WERI-Rb-1 (cell line): ENCODE data around the gene ANO1.

Source experiments
- DNase-seq: peaks from one replicate; pipeline ENCODE4 v3.0.0-alpha.2; 2020
- H3K27ac ChIP-seq: fragments of 250-450 bp; sonication (Bioruptor Pico); 2 replicates; pipeline ENCODE4 v1.5.1; 2020; ENCODE audit warnings: mild to moderate bottlenecking, moderate library complexity
- H3K27me3 ChIP-seq: fragments of 250-450 bp; sonication (Bioruptor Pico); 2 replicates; pipeline ENCODE4 v1.5.1; 2021; ENCODE audit warnings: mild to moderate bottlenecking, low read depth, moderate library complexity; ENCODE audit not compliant: insufficient read depth, severe bottlenecking
- H3K36me3 ChIP-seq: fragments of 250-450 bp; sonication (Bioruptor Pico); 2 replicates; pipeline ENCODE4 v1.5.1; 2020; ENCODE audit warnings: mild to moderate bottlenecking, moderate library complexity
- H3K4me3 ChIP-seq: 2 replicates; pipeline ENCODE4 v1.5.1; 2011; ENCODE audit warnings: low read depth, mild to moderate bottlenecking, control low read depth, low read length
- H3K9me3 ChIP-seq: fragments of 250-450 bp; sonication (Bioruptor Pico); 2 replicates; pipeline ENCODE4 v1.5.1; 2021; ENCODE audit warnings: mild to moderate bottlenecking, moderate library complexity; ENCODE audit not compliant: severe bottlenecking
- TF ChIP-seq, protein P1 (sequence below): IDR thresholded peaks from 2 replicates; pipeline ENCODE4 v1.5.1; 2011; ENCODE audit warnings: low read depth, mild to moderate bottlenecking, control low read depth, inconsistent platforms, low read length

Gene ANO1

DNA sequence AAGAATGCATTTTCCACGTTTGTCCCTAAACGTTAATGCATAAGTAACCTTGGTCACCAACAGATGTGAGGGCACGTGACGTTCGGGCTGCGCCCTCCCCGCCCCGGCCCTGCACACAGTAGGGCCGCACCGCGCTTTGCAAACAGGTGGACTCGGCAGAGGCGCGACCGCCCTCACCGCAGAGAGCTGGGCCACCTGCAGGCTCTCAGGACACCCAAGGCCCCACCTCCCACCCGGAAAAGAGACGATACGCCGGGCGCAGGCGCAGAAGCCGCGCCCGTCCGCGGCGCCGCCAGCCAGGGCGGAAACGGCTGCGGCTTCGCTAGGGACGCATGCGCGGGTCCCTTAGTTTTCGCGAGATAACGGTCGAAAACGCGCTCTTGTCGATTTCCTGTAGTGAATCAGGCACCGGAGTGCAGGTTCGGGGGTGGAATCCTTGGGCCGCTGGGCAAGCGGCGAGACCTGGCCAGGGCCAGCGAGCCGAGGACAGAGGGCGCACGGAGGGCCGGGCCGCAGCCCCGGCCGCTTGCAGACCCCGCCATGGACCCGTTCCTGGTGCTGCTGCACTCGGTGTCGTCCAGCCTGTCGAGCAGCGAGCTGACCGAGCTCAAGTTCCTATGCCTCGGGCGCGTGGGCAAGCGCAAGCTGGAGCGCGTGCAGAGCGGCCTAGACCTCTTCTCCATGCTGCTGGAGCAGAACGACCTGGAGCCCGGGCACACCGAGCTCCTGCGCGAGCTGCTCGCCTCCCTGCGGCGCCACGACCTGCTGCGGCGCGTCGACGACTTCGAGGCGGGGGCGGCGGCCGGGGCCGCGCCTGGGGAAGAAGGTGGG, 125.0 kb downstream of the ANO1 start, which contains the start of gene FADD:
Gene FADD (plus strand): TSS at position 377 of the 831 bp plus-strand sequence. CDS start 164 bp downstream, at position 541.
- DNase-seq: peak; percentile 90
- Histone ChIP-seq H3K4me3 (peak within 1 kb of the TSS; percentile 87), H3K27me3 (no peaks in the 10 kb centered on the region), H3K9me3 (no peaks in the 10 kb centered on the region), H3K27ac (peak within 1 kb of the TSS; percentile 84), H3K36me3 (peaks cover 13% of the 10 kb centered on the region)
- TF ChIP-seq, protein P1, sequence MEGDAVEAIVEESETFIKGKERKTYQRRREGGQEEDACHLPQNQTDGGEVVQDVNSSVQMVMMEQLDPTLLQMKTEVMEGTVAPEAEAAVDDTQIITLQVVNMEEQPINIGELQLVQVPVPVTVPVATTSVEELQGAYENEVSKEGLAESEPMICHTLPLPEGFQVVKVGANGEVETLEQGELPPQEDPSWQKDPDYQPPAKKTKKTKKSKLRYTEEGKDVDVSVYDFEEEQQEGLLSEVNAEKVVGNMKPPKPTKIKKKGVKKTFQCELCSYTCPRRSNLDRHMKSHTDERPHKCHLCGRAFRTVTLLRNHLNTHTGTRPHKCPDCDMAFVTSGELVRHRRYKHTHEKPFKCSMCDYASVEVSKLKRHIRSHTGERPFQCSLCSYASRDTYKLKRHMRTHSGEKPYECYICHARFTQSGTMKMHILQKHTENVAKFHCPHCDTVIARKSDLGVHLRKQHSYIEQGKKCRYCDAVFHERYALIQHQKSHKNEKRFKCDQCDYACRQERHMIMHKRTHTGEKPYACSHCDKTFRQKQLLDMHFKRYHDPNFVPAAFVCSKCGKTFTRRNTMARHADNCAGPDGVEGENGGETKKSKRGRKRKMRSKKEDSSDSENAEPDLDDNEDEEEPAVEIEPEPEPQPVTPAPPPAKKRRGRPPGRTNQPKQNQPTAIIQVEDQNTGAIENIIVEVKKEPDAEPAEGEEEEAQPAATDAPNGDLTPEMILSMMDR: no peak

DNA sequence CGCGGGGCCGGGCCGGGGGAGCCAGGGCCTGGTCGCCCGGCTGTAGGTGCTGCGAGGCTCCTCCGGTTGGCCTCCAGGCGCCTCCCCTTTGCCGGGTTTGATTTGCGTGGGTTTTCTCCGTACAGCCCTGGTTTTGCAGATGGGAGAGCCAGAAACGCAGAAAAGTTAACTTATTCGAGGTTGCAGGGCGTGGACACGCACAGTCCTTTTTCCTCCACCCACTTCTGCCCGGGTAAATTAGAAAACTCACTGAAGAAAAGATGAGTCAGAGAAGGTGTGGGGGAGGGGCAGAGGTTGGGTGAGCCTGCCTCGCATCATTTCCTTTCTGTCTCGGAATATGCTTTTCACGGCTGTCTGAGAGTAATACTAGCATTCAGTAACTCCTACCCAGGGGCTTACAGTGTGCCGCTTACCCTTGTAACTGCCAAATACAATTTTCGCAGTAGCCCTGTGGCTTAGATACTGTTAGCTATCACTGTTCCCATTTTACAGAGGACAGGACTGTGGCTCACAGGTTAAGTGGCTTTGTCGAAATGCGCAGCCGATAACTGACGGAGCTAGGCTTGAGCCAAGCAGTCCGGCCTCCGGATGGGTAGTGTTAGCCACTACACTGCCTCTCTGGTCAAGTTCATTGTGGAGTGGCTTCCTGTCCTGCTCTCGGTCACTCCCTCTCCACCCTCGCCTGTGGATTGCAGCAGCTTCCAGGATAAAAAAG, 125.8 kb downstream of the ANO1 start:
- peak overlapping the region; percentile 84 for H3K27ac ChIP-seq

DNA sequence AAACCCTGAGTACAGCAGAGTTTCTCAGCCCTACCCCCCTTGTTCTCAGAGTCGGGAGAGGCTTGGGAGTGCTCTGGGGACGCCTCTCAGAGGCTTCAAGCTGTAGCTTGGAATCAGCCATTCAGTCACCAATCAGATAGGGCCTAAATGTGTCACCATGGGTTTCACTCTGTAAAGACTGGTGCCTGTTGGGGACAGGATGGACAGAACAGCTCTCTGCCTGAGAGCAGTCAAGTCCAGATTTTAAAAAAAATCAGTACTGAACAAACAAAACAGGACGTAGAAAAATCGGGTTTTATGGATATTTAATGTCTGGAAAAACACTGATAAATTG, 126.3 kb downstream of the ANO1 start:
- TF ChIP-seq, protein P1: no peak
- H3K36me3 ChIP-seq: peaks cover 13% of the 10 kb centered on the region
- H3K4me3 ChIP-seq: no peak overlapping the region
- no peaks in the 10 kb centered on the region for H3K27me3 ChIP-seq
- no peak for DNase-seq
- peak overlapping the region; percentile 84; the same call in 1 of the 2 replicates for H3K27ac ChIP-seq
- H3K9me3 ChIP-seq: no peaks in the 10 kb centered on the region

More for the DNA sequence above, 125.8 kb downstream of the ANO1 start:
- Histone ChIP-seq H3K36me3 (peaks cover 13% of the 10 kb centered on the region), H3K4me3 (peak overlapping the region; percentile 87), H3K9me3 (no peaks in the 10 kb centered on the region), H3K27me3 (no peaks in the 10 kb centered on the region)
- TF ChIP-seq, protein P1: no peak
- peak; percentile 26 for DNase-seq

DNA sequence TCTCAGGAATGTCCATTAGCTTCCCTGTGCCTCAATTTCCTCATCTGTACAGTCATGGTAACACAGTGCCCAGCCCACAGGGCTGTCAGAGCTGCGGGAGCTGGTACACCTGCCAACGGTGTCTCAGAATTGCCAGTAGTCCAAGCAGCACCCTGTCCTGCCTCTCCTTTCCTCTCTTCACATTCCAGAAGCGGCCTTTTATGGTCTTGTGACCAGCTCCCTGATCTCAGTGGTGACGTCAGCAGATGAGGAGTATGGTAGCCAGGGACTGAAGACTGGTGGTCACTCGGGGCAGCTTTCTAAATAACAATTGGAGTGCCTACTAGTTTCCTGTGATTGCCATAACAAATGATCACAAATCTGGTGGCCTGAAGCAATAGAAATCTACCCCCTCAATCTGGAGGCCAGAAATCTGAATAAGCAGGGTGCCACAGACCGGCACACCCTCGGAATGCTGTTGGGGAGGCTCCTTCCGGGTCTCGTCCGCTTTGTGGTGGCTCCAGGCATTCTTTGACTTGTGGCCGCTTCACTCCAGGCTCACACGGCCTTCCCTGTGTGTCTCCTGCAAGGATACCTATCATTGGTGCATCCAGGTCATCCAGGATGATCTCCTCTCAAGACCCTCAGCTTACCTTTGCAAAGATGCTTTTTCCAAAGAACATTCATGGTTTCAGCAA, 127.1 kb downstream of the ANO1 start:
- peaks cover 13% of the 10 kb centered on the region for H3K36me3 ChIP-seq
- H3K27ac ChIP-seq: no peak overlapping the region
- no peak overlapping the region for H3K4me3 ChIP-seq
- TF ChIP-seq, protein P1: no peak
- H3K27me3 ChIP-seq: no peaks in the 10 kb centered on the region
- DNase-seq: no peak
- no peaks in the 10 kb centered on the region for H3K9me3 ChIP-seq

DNA sequence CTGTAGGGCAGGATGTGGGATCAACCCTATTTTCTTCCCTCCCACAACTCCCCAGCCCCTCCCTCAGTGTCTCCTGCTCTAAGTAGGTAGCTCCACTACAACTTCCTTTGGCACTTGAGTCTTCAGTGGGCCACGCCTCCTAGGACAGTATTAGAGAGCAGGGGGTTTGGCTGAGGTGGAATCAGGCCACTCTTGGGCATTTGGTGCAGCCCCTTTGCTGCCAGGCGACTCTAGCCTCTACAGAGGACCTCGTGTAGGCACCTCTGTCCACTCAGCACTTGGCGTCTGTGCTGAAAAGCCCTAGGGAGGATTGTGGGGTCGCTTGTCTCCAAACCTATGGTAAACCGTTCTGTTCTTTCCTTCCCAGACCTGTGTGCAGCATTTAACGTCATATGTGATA, 127.6 kb downstream of the ANO1 start:
- no peak overlapping the region for H3K4me3 ChIP-seq
- DNase-seq: no peak
- H3K27me3 ChIP-seq: no peaks in the 10 kb centered on the region
- H3K27ac ChIP-seq: no peak overlapping the region
- peaks cover 13% of the 10 kb centered on the region for H3K36me3 ChIP-seq
- no peaks in the 10 kb centered on the region for H3K9me3 ChIP-seq
- TF ChIP-seq, protein P1: no peak
